Gastrocnemius medialis (tissue), 4 donors: ENCODE data around the gene DYDC1.

ENCODE experiments used
- CTCF ChIP-seq, 5 experiments: fragments of 450-650 bp in 3 of 5; fragments of 200-600 bp in 2 of 5; sonication (generic) in 2 of 5; IDR thresholded peaks in 4 of 5; conservative IDR thresholded peaks in 1 of 5; 1 replicate in 4 of 5; 2 replicates in 1 of 5; pipeline ENCODE4 v1.5.1; 2016 to 2019; ENCODE audit warnings: antibody characterized with exemption in 5 of 5, mild to moderate bottlenecking in 3 of 5, moderate library complexity in 3 of 5
- POLR2A ChIP-seq, 2 donors: fragments of 450-650 bp; IDR thresholded peaks; one replicate each; pipeline ENCODE4 v1.6.1; 2017; ENCODE audit warnings: antibody characterized with exemption in 2 of 2, mild to moderate bottlenecking in 2 of 2, moderate library complexity in 2 of 2

- TF ChIP-seq POLR2A (IDR thresholded peaks at IDR 0.05) (no peak), CTCF (IDR thresholded peaks at IDR 0.05 in 4 of 5, conservative IDR thresholded peaks at IDR 0.05 in 1 of 5) (no peak)
Measured at GRCh38 chr10:80359644-80360043, 3.1 kb upstream of the DYDC1 start.
